Heart left ventricle (tissue), 16 donors: ENCODE measurements around the gene SUSD6. TPM values are rescaled to one million over a fixed set of nuclear protein-coding genes. Genes with fewer than 3 reads are reported as not detected.
A peak's percentile ranks its signal among the peaks of the same experiment; 100 is the strongest.

Source experiments
- ATAC-seq, 4 donors: fragments of 200-7000 bp; cut with Tn5 transposase; one replicate each; pipeline ENCODE4 v1.9.1; 2020 to 2022; ENCODE audit warnings: moderate library complexity in 4 of 4, mild to moderate bottlenecking in 3 of 4, moderate number of reproducible peaks in 1 of 4
- DNase-seq, 5 donors: peaks; one replicate each; pipeline ENCODE4 v3.0.0-alpha.2; 2020
- H3K27ac ChIP-seq, 12 donors: fragments of 200-600 bp; sonication (generic) in 4 of 12; one replicate each; pipeline versions ENCODE4 v1.5.0 to v1.8.0; 2016 to 2022; ENCODE audit warnings: mild to moderate bottlenecking in 2 of 12
- H3K27me3 ChIP-seq, 9 donors: fragments of 200-600 bp; sonication (generic) in 2 of 9; one replicate each; pipeline versions ENCODE4 v1.5.1 to v1.8.0; 2016 to 2022; ENCODE audit warnings: mild to moderate bottlenecking in 3 of 9
- H3K36me3 ChIP-seq, 9 donors: fragments of 200-600 bp; sonication (generic) in 2 of 9; one replicate each; pipeline versions ENCODE4 v1.5.0 to v1.8.0; 2018 to 2022; ENCODE audit warnings: mild to moderate bottlenecking in 2 of 9
- H3K4me1 ChIP-seq, 12 donors: fragments of 200-600 bp; sonication (generic) in 4 of 12; one replicate each; pipeline versions ENCODE4 v1.5.0 to v1.8.0; 2016 to 2022; ENCODE audit warnings: mild to moderate bottlenecking in 3 of 12
- H3K4me3 ChIP-seq, 12 donors: fragments of 200-600 bp; sonication (generic) in 4 of 12; one replicate each; pipeline versions ENCODE4 v1.5.0 to v1.8.0; 2017 to 2022; ENCODE audit warnings: mild to moderate bottlenecking in 9 of 12, moderate library complexity in 4 of 12
- H3K9me3 ChIP-seq, 12 donors: fragments of 200-600 bp; sonication (generic) in 4 of 12; one replicate each; pipeline versions ENCODE4 v1.5.0 to v1.8.0; 2016 to 2022; ENCODE audit warnings: mild to moderate bottlenecking in 1 of 12
- CTCF ChIP-seq, 12 donors: fragments of 200-600 bp; sonication (generic) in 4 of 12; IDR thresholded peaks; one replicate each; pipeline versions ENCODE4 v1.5.0 to v1.8.0; 2018 to 2022; ENCODE audit warnings: antibody characterized with exemption in 12 of 12, mild to moderate bottlenecking in 5 of 12
- POLR2A ChIP-seq, 2 donors: fragments of 450-650 bp; IDR thresholded peaks; one replicate each; pipeline ENCODE4 v1.6.1; 2017; ENCODE audit warnings: antibody characterized with exemption in 2 of 2, mild to moderate bottlenecking in 2 of 2, moderate library complexity in 2 of 2
- WGBS, 4 donors: extraction: QIAGEN DNeasy Blood & Tissue Kit in 2 of 4; methylation state at CpG; one replicate each; pipeline versions ENCODE4 v1.1.5 to v1.1.7; 2013 to 2018; 5-methylcytosine and 5-hydroxymethylcytosine counted together
- intact Hi-C, 10 donors: fragments of 100-400 bp; cut with DNase I; formaldehyde crosslinking; loops; one replicate each; pipeline versions ENCODE4 v1.11.1 to v1.14.2; 2022
- polyA plus RNA-seq, 2 donors: library from polyadenylated mRNA; stranded (reverse); fragments of 200-250 nt; gene quantifications; one replicate each; pipeline ENCODE4 v1.2.3, GENCODE V29; 2013
- total RNA-seq, 9 donors: library from RNA; depleted of rRNA in 2 of 9; stranded (reverse); fragments of >200 nt in 2 of 9; fragmentation: NEBNext Ultra II Directional in 3 of 9; extraction: Animal tissue kit (Norgen Biotek cat#: 25700) in 3 of 9; gene quantifications; one replicate each; pipeline versions ENCODE4 v1.1.0 to v1.2.4, GENCODE V29; 2016 to 2023
- donor health status: ischemic (EF 13 %, LVEDD 7.1; RV severe dilation, severe dysfunction).
- donor health status: healthy with polysubstance abuse.
- donor health status: DM: no; HTN: yes; CAD: no.
- donor health status: DM: no; HTN: no; CAD: no.
- donor health status: ischemic (EF 25% LVEDD 6.9; RV normal size, moderate dysfunction).
- donor health status: ischemic (EF 25% LVEDD 5.7; RV mildly dilated, moderate dysfunction).
- donor health status: healthy.
- donor health status: DM: yes; HTN: yes; CAD: no.
- donor health status: ischemic (EF 35%, LVEDD 5.7; RV mildly dilated, moderate dysfunction).
- donor health status: nonischemic (EF 11% LVEDD 7.7; RV severe dilation, severe dysfunction).
- donor health status: DM: yes; HTN: yes; CAD: no.
- donor health status: PGD.
- donor health status: ischemic (EF 29% LVEDD 5.4; RV normal size, mild dysfunction).
- donor health status: nonischemic (EF 23%, LVEDD 6.1; RV moderate dilation, normal function).

Gene SUSD6
- total and polyA plus RNA-seq, 11 donors = 5.8 to 49.2 (median 24.5) TPM

GRCh38 chr14:69574263-69574953 lies 37.0 kb upstream of the SUSD6 start, which contains the start of gene CCDC177:
Gene CCDC177, minus strand, starts transcription at chr14:69574871. Its CDS starts 1,249 bp downstream, at chr14:69573622.
- peaks cover 10 to 36% (median 28%) of the 10 kb centered on the region in 12 donors for H3K4me1 ChIP-seq
- 1 to 2% (median 1%) methylated on average over 36 to 52 of the region's 52 CpGs for WGBS, 4 donors
- H3K27ac ChIP-seq = no peak within 1 kb of the TSS
- TF ChIP-seq CTCF (IDR thresholded peaks at IDR 0.05) = peak; percentile 62 to 90 (median 79)
- no peak for TF ChIP-seq POLR2A (IDR thresholded peaks at IDR 0.05)
- H3K9me3 ChIP-seq = no peaks in the 10 kb centered on the region
- ATAC-seq = peak in 3 of 4 donors; percentile 27 to 52 (median 52)
- peaks cover 41 to 86% (median 71%) of the 10 kb centered on the region in 9 donors for H3K27me3 ChIP-seq
- H3K36me3 ChIP-seq = no peaks in the 10 kb centered on the region
- DNase-seq = peak in 2 of 5 donors; percentile 34 to 77
- H3K4me3 ChIP-seq = peak within 1 kb of the TSS in 9 of 12 donors; percentile 1 to 38 (median 22)
- intact Hi-C loops = loop anchor here in 5 of 10 donors (2.0 to 10.0 kb wide), 4 partner anchors 37 to 330 kb away; no protein-coding TSS in a partner anchor

- TF ChIP-seq POLR2A (IDR thresholded peaks at IDR 0.05) (no peak), CTCF (IDR thresholded peaks at IDR 0.05) (peak in 1 of 12 donors; percentile 3)
- Histone ChIP-seq H3K27me3 (peaks cover 40 to 80% (median 66%) of the 10 kb centered on the region in 9 donors), H3K4me3 (peak overlapping the region in 1 of 12 donors; percentile 31), H3K36me3 (no peaks in the 10 kb centered on the region), H3K9me3 (no peaks in the 10 kb centered on the region), H3K27ac (no peak overlapping the region), H3K4me1 (peaks cover 10 to 36% (median 28%) of the 10 kb centered on the region in 12 donors)
- DNase-seq (no peak), ATAC-seq (no peak)
- 48 to 54% (median 50%) methylated on average over 5 of the region's 5 CpGs for WGBS, 4 donors
- intact Hi-C loops = loop anchor here in 5 of 10 donors (2.0 to 10.0 kb wide), 4 partner anchors 38 to 330 kb away; no protein-coding TSS in a partner anchor
Measured at GRCh38 chr14:69574954-69575295, 36.5 kb upstream of the SUSD6 start.

GRCh38 chr14:69579476-69579875 lies 31.9 kb upstream of the SUSD6 start:
- DNase-seq (no peak), ATAC-seq (no peak)
- H3K36me3 ChIP-seq = no peaks in the 10 kb centered on the region
- WGBS, 4 donors = 85 to 89% (median 88%) methylated on average over 2 of the region's 2 CpGs
- H3K4me3 ChIP-seq = no peak overlapping the region
- no peaks in the 10 kb centered on the region for H3K9me3 ChIP-seq
- peaks cover 7 to 36% (median 25%) of the 10 kb centered on the region in 9 donors for H3K27me3 ChIP-seq
- peaks cover 1 to 12% (median 4%) of the 10 kb centered on the region in 12 donors for H3K4me1 ChIP-seq
- intact Hi-C loops = loop anchor here in 4 of 10 donors (10.0 kb wide), 2 partner anchors 325 to 335 kb away; no protein-coding TSS in a partner anchor
- no peak overlapping the region for H3K27ac ChIP-seq
- TF ChIP-seq CTCF (IDR thresholded peaks at IDR 0.05) (no peak), POLR2A (IDR thresholded peaks at IDR 0.05) (no peak)

DNA sequence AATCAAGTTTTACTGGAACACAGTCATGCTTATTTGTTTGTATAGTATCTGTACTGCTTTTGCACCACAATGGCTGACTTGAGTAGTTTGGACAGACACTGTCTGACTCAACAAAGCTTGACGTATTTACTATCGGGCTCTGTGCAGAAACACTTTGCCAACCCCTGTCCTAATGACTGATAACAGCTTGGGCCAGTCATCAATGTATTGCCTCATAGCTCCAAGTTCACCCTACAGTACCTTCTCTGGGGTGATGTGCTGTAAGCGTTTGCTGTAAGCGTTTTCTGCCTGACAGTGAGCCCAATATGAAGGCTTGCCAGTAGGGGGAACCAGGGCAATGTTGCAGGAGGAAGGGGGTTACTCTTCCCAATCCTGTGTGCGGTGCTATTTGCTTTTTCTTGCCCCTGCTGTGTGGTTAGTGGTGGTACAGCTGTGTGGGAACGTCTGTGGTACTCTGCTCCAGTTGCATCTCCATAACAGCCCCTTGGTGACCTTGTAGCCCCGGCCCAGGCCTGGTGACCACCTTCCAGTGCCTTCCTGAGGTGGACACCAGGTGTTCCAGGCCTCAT lies 31.3 kb upstream of the SUSD6 start:
- intact Hi-C loops = loop anchor here in 1 of 10 donors (5.0 kb wide), 1 partner anchor 147 kb away; no protein-coding TSS in a partner anchor
- H3K9me3 ChIP-seq = no peaks in the 10 kb centered on the region
- H3K4me1 ChIP-seq = peaks cover 0 to 7% (median 0%) of the 10 kb centered on the region in 12 donors
- no peak overlapping the region for H3K4me3 ChIP-seq
- DNase-seq = peak in 2 of 5 donors; percentile 28 to 47
- peaks cover 5 to 30% (median 19%) of the 10 kb centered on the region in 9 donors for H3K27me3 ChIP-seq
- WGBS, 4 donors = 43 to 52% (median 47%) methylated on average over 7 of the region's 7 CpGs
- TF ChIP-seq POLR2A (IDR thresholded peaks at IDR 0.05) (no peak), CTCF (IDR thresholded peaks at IDR 0.05) (peak in 8 of 12 donors; percentile 25 to 38 (median 32))
- H3K27ac ChIP-seq = no peak overlapping the region
- ATAC-seq = peak in 3 of 4 donors; percentile 20 to 84 (median 83)
- no peaks in the 10 kb centered on the region for H3K36me3 ChIP-seq
